ENCODE results near the gene USP37. TPM values are rescaled to one million over a fixed set of nuclear protein-coding genes. Genes with fewer than 3 reads are reported as not detected.

The USP37 gene, protein sequence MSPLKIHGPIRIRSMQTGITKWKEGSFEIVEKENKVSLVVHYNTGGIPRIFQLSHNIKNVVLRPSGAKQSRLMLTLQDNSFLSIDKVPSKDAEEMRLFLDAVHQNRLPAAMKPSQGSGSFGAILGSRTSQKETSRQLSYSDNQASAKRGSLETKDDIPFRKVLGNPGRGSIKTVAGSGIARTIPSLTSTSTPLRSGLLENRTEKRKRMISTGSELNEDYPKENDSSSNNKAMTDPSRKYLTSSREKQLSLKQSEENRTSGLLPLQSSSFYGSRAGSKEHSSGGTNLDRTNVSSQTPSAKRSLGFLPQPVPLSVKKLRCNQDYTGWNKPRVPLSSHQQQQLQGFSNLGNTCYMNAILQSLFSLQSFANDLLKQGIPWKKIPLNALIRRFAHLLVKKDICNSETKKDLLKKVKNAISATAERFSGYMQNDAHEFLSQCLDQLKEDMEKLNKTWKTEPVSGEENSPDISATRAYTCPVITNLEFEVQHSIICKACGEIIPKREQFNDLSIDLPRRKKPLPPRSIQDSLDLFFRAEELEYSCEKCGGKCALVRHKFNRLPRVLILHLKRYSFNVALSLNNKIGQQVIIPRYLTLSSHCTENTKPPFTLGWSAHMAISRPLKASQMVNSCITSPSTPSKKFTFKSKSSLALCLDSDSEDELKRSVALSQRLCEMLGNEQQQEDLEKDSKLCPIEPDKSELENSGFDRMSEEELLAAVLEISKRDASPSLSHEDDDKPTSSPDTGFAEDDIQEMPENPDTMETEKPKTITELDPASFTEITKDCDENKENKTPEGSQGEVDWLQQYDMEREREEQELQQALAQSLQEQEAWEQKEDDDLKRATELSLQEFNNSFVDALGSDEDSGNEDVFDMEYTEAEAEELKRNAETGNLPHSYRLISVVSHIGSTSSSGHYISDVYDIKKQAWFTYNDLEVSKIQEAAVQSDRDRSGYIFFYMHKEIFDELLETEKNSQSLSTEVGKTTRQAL
- total RNA-seq, result 38.7 TPM

DNA sequence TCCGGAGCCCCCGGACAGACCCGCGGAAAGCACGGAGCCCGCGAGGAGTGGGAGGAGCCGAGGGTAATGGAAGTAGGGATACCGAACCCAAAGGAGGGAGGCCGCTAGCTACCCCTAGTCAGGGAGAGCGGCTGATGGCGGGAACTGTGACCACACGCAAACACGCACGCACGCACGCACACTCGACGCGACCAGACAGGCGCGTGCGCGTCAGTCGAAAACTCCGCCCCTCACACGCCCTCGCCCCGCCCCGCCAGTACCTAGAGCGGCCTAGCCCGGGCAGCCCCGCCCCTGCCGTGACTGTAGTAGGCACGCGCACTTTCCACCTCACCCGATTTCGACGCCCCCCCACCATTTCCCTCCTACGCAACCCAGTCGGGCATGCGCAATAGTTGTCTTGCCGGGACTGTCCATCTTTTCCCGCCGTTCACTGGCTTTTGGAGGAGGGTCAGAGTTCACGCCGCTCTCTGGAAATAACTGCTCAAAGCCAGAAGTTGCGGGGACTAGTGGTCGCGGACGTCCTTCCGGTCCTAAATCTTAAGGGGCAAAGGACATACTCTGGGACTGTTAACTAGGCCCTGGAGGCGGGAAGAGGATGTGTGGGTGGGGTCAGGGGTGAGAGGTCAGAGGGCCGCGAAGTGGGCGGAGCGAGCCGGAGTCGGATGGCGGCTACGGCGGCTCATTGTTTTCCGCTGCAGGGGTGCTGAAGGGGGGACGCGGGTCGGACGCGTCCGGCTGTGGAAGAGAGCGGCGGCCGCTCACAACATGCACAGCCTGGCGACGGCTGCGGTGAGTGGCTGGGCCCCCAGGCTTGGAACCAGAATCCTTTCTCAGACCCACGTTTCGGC is at the start of gene USP37, which contains the start of gene CNOT9:
Gene USP37 (minus strand): TSS at position 162 of the 848 bp plus-strand sequence. CDS start 9,698 bp downstream, outside the sequence.
Gene CNOT9 (plus strand): TSS at position 650 of the 848 bp plus-strand sequence. CDS start 116 bp downstream, at position 766.
- DNase-seq, result peak; percentile 98

DNA sequence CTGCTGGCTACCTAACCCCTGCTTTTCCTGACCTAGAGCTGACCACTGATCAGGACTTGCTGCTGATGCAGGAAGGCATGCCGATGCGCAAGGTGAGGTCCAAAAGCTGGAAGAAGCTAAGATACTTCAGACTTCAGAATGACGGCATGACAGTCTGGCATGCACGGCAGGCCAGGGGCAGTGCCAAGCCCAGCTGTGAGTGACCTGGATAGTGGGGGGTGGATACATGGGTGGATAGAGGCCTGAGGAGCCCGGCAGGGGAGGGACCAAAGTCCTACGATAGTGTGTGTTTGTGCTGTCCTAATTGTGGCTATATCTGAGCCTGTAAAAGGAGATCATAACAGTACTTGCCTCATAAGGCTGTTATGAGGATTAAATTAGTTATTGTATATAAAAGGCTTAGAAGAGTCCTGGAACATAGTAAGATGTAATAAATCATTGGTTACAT is 47.7 kb upstream of the USP37 start:
- no peak for DNase-seq

DNA sequence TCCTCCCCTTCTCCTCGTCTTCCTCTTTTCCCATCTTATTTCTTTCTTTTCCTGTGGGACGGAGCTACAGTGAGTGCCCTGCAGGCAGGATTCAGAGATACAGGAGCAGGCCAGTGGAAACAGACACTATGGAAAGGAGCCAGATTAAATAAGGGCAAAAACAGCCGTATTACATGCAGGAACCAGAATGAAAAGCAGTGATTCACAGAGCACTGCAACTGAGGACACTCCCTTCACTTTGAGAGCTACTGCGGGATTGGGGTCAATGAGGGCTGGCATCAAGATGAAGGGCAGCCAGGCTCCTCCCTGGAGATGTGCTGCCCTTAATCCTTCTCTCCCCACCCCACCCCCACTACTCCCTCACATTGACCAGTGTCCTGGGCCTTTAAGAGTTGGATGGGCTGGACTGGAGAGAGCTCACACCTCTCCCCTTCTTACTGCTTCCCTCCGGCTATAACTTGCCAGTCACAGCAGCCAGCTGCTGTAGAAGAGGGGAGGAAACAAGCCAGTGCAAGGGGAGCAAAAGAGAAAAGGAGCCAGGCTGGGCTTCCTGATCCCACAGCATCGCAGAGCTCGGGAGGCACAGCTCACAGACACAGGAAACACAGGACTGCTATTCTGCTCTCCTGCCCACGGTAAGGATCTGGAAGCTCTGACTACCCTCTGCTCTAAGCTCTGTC is 39.4 kb upstream of the USP37 start, which contains the start of gene PLCD4:
Gene PLCD4 (plus strand): TSS at position 464 of the 680 bp plus-strand sequence. CDS start 7,841 bp downstream, outside the sequence.
- DNase-seq, result no peak

DNA sequence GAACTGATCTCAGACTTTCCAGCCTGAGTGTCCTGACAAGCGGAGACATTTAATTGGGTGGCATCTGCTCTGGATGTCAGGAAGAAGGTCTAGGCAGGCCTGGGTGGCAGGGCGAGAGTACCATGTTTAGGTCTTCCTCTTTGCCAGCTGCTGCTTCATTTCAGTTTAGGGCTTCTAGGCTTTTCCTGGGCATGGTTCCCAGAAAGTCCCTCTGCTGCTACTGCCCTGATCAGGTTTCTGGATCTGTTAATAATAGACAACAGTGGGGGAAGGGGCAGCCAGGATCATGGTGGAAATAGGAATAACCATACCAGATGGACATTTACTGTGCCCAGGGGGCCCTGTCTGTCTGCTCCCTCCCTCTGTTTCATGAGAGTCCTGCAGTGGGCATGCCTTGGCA is 37.3 kb upstream of the USP37 start:
- no peak for DNase-seq

DNA sequence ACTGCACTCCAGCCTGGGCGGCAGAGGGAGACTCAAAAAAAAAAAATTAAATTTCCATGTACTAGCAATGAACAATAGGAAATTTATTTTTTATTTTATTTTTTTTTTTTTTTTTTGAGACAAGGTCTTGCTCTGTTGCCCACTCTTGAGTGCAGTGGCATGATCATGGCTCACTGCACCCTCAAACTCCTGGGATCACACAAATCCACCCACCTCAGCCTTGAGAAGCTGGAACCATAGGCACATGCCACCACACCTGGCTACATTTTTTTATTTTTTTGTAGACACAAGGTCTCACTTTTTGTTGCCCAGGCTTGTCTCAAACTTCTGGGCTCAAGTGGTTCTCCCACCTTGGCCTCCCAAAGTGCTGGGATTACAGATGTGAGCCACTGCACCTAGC is 17.4 kb upstream of the USP37 start:
- DNase-seq, result no peak

DNA sequence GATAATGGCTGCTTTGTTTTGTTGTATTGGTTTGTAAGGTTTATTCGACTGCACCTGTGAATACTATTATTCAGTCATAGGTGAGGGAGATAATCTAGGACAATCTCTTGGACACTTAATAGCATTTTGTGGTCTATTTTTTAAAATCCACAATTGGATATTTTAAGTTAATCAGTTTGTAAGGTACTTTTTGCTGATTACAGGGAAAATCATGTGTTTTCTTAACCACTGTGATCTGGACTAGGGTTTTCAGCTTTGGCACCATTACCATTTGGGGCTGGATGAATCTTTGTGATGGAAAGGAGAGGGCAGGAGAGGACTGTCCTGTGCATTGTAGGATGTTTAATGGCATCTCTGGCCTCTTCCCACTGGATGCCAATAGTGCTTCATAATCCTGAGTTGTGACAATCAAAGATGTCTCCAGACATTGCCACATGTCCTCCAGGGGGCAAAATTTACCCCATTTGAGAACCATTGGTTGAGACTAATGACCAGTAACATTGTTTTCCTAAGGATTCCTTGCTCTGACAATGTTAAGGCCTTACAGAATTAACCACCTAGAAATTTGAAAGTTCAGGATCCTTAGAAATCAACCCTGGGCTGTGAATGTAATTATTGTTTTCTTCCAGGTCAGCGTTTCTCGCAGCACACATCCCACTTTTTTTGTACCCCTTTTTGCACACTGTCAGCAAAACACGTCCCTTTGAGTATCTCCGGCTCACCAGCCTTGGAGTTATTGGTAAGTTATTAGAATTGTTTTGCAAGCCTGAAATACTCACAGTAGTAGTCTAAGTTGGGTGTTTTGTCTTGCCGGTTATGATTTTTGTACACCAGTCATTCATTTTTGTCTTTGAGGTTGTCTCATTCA is 16.1 kb upstream of the USP37 start:
- no peak for DNase-seq

DNA sequence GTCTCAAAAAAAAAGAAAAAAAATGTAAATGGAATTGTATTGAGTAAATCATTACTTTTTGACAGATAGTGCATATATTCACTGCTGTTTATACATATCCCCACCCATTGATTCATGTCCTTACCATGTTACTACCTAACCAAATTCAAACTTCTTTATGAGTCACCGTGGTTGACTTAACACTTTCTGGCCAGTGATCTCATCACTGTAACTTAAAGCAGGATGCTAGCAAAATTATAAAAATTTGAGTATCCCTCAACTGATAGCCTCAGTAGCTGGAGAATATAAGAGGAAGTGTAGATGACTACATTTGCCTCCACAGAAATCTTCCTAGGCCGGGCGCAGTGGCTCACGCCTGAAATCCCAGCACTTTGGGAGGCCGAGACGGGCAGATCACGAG is 13.9 kb upstream of the USP37 start:
- DNase-seq, result no peak

DNA sequence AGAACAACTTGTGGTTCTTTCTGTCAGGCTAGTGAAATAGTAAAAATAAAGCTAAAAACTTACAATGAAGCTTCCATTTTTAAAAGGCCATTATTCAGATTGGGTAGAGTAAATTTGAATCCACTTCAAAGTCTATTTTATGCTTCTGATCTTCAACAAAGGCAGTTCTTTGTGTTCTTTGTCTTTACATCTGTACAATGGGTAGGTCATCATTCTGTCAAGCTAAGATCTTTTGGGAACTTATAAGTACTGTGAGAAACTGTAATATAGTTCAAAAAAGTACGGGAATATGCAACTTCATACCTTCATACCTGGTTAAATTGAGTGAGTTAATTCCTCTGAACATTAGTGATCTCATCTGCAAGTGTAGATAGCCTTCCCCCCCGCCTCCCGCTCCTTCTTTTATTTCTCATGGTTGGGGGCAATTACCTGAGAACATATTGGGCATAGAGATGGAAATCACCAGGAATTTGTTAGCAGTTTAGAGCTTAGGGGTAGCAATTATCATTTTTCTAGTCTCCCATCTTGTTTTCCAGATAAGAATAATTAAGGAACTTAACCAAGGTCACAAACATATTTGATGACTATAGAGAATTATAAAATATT is 10.2 kb upstream of the USP37 start:
- DNase-seq, result no peak

DNA sequence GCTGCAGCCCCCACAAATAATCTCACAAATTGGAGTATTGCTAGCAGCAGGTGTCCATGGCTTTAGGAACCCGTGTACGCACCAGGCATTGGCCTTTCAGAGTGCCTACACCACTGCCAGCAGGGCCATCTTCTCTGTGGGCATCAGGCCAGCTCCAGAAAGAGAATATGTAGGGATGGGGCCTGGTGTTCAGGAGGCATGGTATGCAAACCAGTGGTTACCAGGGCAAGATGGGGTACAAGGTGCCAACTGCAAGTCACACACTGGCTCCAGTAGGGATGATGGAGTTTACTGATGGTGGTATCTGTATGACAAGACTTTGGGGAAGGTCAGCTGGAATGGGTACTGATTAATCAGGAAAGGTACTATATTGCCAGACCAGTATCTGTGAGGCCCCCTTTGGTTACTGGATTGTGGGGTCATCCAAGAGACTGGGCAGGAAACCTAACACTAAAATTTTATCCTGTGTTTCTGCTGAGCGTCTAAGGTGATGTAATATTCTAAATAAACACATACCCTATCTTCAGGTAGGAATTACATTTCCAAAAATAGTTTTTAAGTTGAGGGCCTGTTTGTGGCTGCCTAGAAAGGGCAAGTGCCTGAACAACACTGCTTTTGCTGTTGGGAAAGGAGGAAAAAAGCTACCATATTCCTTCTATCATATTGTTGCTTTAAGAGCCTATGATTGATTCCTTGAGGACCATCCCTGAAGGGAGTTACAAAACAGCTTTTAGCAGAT is 9.5 kb upstream of the USP37 start:
- no peak for DNase-seq

DNA sequence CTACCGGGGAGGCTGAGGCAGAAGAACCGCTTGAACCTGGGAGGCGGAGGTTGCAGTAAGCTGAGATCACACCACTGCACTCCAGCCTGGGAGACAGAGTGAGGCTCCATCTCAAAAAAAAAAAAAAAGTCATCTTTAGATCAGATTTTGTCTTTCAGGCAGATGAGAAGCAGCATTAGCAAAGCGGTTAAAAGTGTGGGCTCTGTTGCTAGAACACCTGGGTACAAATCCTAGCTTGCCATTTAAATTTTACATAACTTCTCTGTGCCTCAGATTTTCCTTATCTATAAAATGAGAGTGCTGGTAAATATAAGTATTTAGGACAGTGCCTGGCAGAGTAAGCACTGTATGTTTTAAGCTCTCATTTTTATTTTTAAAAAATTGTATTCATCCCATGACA is 8.7 kb upstream of the USP37 start:
- no peak for DNase-seq

DNA sequence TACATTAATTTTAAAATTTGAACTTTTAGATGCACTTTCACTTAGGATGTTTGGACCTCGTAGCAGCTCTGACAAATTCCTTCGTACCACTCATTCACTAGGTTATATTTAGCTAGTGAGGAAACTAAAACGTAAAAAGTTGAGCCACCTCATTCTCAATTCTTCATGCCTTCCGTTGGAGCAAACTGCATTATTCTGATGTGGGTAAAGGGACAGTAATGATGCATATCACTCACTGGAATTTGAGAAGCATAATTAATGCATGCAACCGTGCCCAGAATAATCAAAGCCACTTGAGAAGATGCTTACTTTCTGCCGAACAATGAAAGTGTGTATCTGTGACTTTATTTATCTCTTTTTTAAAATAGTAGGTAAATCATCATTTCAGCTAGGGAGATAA is 2.7 kb upstream of the USP37 start:
- DNase-seq, result no peak

DNA sequence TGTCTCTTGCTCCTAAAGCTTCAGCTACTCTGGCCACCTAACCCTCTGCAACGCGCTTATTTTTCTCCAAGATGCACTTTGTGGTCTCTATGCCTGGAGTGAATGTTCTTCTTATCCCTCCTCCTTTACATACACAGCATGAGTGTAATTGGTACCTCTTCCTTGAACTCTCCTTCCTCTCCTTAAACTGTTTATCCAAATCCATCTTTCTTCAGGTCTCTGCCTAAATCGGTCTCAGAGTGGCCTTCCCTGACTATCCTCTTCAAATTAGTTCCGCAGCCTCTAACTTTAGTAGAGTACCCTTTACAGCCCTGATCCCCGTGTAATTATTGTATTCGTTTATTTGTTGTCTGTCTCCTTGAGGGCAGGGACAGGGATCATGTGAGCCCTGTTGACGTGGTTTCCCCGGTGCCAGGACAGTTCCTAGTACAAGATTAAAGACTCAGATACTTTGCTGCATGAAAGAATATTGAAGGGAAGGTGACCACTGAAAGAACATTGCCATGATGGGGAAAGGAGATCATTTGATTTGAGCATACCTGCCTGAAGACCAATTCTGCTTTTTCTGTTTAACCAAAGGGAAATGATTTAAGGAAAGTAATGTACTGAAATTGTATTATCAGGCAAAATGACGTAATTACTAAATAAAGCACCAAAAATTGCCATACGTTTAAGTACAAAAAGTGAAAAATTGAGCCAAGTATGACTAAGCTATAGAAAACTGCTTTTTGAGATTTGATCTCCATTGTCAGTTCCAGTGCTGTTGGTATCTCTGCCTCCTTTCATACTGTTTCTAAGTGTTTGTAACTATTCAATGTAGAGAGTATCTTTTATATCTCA is 1.7 kb upstream of the USP37 start:
- no peak for DNase-seq

DNA sequence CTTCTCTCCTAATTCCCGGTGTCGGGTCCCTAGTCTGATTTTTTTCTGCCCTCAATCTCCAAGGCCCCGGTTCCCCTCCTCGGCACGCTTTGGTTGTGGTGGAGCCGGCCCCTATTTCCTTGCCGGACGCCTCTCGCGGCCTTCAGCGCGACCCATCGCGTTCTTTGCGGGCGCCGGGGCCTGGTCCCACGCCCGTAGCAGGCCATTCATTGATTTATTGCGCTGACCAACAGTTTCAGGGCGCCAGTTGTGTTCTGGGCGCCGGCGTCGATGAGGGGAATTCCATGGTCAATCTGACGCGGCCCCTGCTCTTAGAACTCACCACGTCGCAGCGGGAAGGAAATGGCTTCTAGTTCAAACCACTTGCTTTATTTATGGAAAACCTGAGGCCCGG is 884 bp upstream of the USP37 start:
- no peak for DNase-seq

DNA sequence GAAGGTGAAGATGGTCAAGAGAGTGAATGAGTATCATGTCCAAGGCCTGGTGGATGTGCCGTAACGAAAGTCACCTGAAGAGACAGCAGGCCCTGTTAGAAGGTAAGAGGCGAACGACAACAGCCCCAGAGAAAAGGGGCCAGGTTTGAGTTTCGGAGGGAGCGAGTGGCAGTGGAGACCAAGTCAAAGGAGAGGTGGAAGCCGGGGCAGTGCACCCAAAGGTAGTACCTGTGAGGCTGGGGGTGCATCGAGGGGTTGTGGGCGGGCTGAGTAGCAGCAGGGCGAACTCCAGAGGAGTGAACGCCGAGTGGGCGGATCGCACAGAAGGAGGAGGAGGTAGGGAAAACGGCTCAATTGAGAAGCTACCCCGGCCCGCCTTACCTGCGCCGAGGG is 358 bp downstream of the USP37 start:
- no peak for DNase-seq

DNA sequence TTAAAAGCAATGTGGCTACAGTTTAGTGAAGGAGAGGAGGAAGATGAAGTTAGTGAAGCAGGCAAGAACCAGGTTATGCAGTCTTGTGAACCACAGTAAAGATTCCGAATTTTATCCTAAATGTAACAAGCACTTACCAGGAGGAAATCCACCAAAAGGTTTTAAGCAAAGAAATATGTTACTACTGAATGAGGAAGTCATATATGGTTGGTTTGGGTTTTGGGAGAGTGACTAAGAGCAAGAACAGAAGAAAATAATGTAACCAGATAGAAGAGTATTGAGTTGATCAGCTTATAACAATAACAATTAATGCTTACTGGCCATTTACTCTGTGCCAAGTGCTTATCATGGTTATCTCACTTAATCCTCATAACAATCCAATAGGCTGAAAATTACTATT is 1.9 kb downstream of the USP37 start:
- DNase-seq, result no peak

DNA sequence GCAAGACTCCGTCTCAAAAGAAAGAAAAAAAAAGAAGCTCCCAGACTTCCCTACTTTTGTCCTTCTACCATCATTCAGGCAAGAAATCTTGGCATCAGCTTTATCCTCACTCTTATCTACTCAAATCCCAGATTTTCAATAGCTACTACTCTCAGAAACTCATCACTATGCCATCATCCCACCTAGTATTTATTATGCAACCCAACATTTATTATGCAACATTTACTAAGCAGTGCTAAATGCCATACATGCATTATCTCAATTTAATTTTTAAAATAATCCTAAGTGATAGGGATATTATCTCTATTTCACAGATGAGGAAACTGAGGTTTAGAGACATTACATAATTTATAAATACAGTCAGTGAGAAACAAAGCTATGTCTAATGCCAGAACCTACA is 4.1 kb downstream of the USP37 start:
- DNase-seq, result no peak

DNA sequence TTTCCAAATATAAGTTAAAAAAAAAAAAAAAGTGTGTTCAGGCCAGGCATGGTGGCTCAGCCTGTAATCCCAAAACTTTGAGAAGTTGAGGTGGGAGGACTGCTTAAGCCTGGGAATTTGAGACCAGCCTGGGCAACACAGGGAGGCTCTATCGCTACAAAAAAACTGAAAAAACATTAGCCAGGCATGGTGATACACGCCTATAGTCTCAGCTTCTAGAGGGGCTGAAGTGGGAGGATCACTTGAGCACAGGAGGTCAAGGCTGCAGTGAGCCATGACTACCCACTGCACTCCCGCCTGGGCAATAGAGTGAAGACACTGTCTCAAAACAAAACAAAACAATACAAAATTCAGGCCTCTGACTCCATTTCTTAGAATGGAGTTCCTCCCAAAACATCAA is 9.2 kb downstream of the USP37 start:
- no peak for DNase-seq

DNA sequence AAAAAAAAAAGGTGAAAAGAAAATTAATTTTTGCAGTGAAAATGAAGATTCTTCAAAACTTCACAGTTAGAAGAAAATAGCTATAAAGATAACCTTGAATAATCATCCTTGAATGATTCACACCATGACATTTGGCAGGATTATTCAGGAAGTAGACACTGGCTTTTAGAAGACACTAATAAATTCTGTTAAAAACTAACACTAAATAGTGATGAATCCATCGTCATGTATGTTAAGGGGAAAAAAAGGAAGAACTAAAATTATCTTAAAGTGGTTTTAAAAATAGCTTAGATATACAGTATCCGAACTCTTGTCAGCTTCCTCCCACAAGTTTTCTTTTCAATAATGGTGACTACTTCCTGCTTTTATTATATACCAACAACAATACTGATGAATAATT is 10.2 kb downstream of the USP37 start:
- no peak for DNase-seq

Data from occipital lobe (tissue), 2 donors.